Mesenchymal stem cell (in vitro differentiated cells and primary cell): Measurements from ENCODE around the gene NKAP.

Experiments
- DNase-seq: peaks from one replicate; pipeline ENCODE4 v3.0.0-alpha.2; 2013
- H2AFZ ChIP-seq: one replicate; pipeline ENCODE4 v1.6.1; 2013; ENCODE audit warnings: low read depth, mild to moderate bottlenecking, control low read depth, inconsistent platforms, low read length, moderate library complexity
- H2AK5ac ChIP-seq: 2 replicates; pipeline ENCODE4 v1.6.1; 2013; ENCODE audit warnings: low read length, moderate library complexity, mild to moderate bottlenecking, inconsistent platforms; ENCODE audit not compliant: severe bottlenecking
- H2BK120ac ChIP-seq: one replicate; pipeline ENCODE4 v1.6.1; 2013; ENCODE audit warnings: low read depth, mild to moderate bottlenecking, inconsistent platforms, low read length, moderate library complexity
- H2BK12ac ChIP-seq, 2 experiments: one replicate each; pipeline ENCODE4 v1.6.1; 2013; ENCODE audit warnings: inconsistent platforms in 2 of 2, low read length in 2 of 2, mild to moderate bottlenecking in 2 of 2, moderate library complexity in 2 of 2, control low read depth in 1 of 2
- H2BK15ac ChIP-seq: one replicate; pipeline ENCODE4 v1.6.1; 2013; ENCODE audit warnings: mild to moderate bottlenecking, low read depth, inconsistent platforms; ENCODE audit not compliant: poor library complexity, severe bottlenecking
- H2BK5ac ChIP-seq: 2 replicates; pipeline ENCODE4 v1.6.1; 2013; ENCODE audit warnings: low read depth, mild to moderate bottlenecking, low read length, control low read depth, inconsistent platforms; ENCODE audit not compliant: poor library complexity, severe bottlenecking
- H3K14ac ChIP-seq, 2 experiments: one replicate each; pipeline ENCODE4 v1.6.1; 2013; ENCODE audit warnings: inconsistent platforms in 2 of 2, low read length in 2 of 2, control low read depth in 1 of 2, mild to moderate bottlenecking in 1 of 2, moderate library complexity in 1 of 2
- H3K18ac ChIP-seq, 2 experiments: one replicate each; pipeline ENCODE4 v1.6.1; 2013; ENCODE audit warnings: inconsistent platforms in 2 of 2, low read length in 2 of 2, control low read depth in 1 of 2, low read depth in 1 of 2, mild to moderate bottlenecking in 1 of 2
- H3K23ac ChIP-seq, 2 experiments: one replicate each; pipeline ENCODE4 v1.6.1; 2013; ENCODE audit warnings: inconsistent platforms in 2 of 2, low read length in 2 of 2, mild to moderate bottlenecking in 2 of 2, moderate library complexity in 2 of 2, control low read depth in 1 of 2
- H3K27ac ChIP-seq: 2 replicates; pipeline ENCODE4 v1.5.1; 2013; ENCODE audit warnings: mild to moderate bottlenecking, moderate library complexity, low read length, control low read depth, inconsistent platforms; ENCODE audit not compliant: poor library complexity, severe bottlenecking
- H3K27me3 ChIP-seq, 2 experiments: 2 replicates each; pipeline versions ENCODE4 v1.6.1 to v1.7.0; 2013; ENCODE audit warnings: low read length in 2 of 2, mild to moderate bottlenecking in 2 of 2, moderate library complexity in 2 of 2, control low read depth in 1 of 2, inconsistent platforms in 1 of 2; ENCODE audit not compliant: control insufficient read depth in 1 of 2, insufficient read depth in 1 of 2
- H3K36me3 ChIP-seq, 2 experiments: 2 replicates each; pipeline versions ENCODE4 v1.6.1 to v1.7.0; 2013; ENCODE audit warnings: low read length in 2 of 2, control low read depth in 1 of 2, inconsistent platforms in 1 of 2, low read depth in 1 of 2, mild to moderate bottlenecking in 1 of 2; ENCODE audit not compliant: insufficient read depth in 2 of 2, control insufficient read depth in 1 of 2
- H3K4ac ChIP-seq, 2 experiments: one replicate each; pipeline ENCODE4 v1.6.1; 2013; ENCODE audit warnings: inconsistent platforms in 2 of 2, low read length in 2 of 2, mild to moderate bottlenecking in 2 of 2, moderate library complexity in 2 of 2, control low read depth in 1 of 2, low read depth in 1 of 2
- H3K4me1 ChIP-seq: 2 replicates; pipeline ENCODE4 v1.6.1; 2013; ENCODE audit warnings: low read depth, low read length, control low read depth; ENCODE audit not compliant: control insufficient read depth, insufficient read depth
- H3K4me2 ChIP-seq: 2 replicates; pipeline ENCODE4 v1.6.1; 2013; ENCODE audit warnings: low read length, mild to moderate bottlenecking, inconsistent platforms; ENCODE audit not compliant: poor library complexity, severe bottlenecking
- H3K4me3 ChIP-seq, 2 experiments: 2 replicates each; pipeline versions ENCODE4 v1.5.1 to v1.7.0; 2013; ENCODE audit warnings: low read length in 2 of 2, mild to moderate bottlenecking in 2 of 2, control low read depth in 1 of 2, low read depth in 1 of 2; ENCODE audit not compliant: insufficient read depth in 1 of 2
- H3K79me1 ChIP-seq: replicated peaks from 2 replicates; pipeline ENCODE4 v1.6.1; 2013; ENCODE audit warnings: mild to moderate bottlenecking, control low read depth, low read length, inconsistent platforms; ENCODE audit not compliant: poor library complexity, severe bottlenecking
- H3K9ac ChIP-seq: 2 replicates; pipeline ENCODE4 v1.7.0; 2013; ENCODE audit warnings: mild to moderate bottlenecking, low read length, moderate library complexity
- H3K9me3 ChIP-seq: 2 replicates; pipeline ENCODE4 v1.7.0; 2013; ENCODE audit warnings: mild to moderate bottlenecking, low read length; ENCODE audit not compliant: control insufficient read depth
- H4K8ac ChIP-seq: one replicate; pipeline ENCODE4 v1.6.1; 2013; ENCODE audit warnings: inconsistent platforms, mild to moderate bottlenecking, low read length, moderate library complexity
- H4K91ac ChIP-seq: one replicate; pipeline ENCODE4 v1.6.1; 2013; ENCODE audit warnings: mild to moderate bottlenecking, low read length, inconsistent platforms
- WGBS: methylation state at CpG from one replicate; pipeline ENCODE4 v1.1.7; 2013; ENCODE audit warnings: mixed read lengths; 5-methylcytosine and 5-hydroxymethylcytosine counted together

The NKAP gene

GRCh38 chrX:119954374-119954773, 10.8 kb upstream of the NKAP start:
- Histone ChIP-seq H3K27me3 (no peaks in the 10 kb centered on the region), H2BK15ac (no peak overlapping the region), H2BK5ac (no peak overlapping the region), H3K9ac (no peak overlapping the region), H4K91ac (no peak overlapping the region), H3K4ac (no peak overlapping the region), H2AFZ (no peak overlapping the region), H3K4me2 (no peak overlapping the region), H3K14ac (no peak overlapping the region), H3K27ac (no peak overlapping the region), H2AK5ac (no peak overlapping the region), H3K36me3 (no peaks in the 10 kb centered on the region), H2BK12ac (no peak overlapping the region), H3K4me1 (no peaks in the 10 kb centered on the region), H3K18ac (no peak overlapping the region), H2BK120ac (no peak overlapping the region), H3K9me3 (no peaks in the 10 kb centered on the region), H4K8ac (no peak overlapping the region), H3K23ac (no peak overlapping the region), H3K4me3 (no peak overlapping the region), H3K79me1 (no peaks in the 10 kb centered on the region)
- WGBS: 83% methylated on average over 2 of the region's 3 CpGs
- DNase-seq: no peak

- H3K79me1 ChIP-seq: no peaks in the 10 kb centered on the region
- no peak overlapping the region for H4K8ac ChIP-seq
- no peak overlapping the region for H3K27ac ChIP-seq
- no peak overlapping the region for H2BK120ac ChIP-seq
- no peak overlapping the region for H3K4me3 ChIP-seq
- H3K4ac ChIP-seq: no peak overlapping the region
- H2BK12ac ChIP-seq: no peak overlapping the region
- H2AFZ ChIP-seq: no peak overlapping the region
- no peak overlapping the region for H2BK15ac ChIP-seq
- no peaks in the 10 kb centered on the region for H3K4me1 ChIP-seq
- H3K23ac ChIP-seq: no peak overlapping the region
- H3K14ac ChIP-seq: no peak overlapping the region
- no peak overlapping the region for H3K18ac ChIP-seq
- no peaks in the 10 kb centered on the region for H3K9me3 ChIP-seq
- no peak overlapping the region for H4K91ac ChIP-seq
- H2AK5ac ChIP-seq: no peak overlapping the region
- H3K36me3 ChIP-seq: no peaks in the 10 kb centered on the region
- no peak overlapping the region for H3K4me2 ChIP-seq
- no peak for DNase-seq
- WGBS: 94% methylated on average over 3 of the region's 5 CpGs
- no peak overlapping the region for H3K9ac ChIP-seq
- H2BK5ac ChIP-seq: no peak overlapping the region
- H3K27me3 ChIP-seq: peaks cover 0 to 8% of the 10 kb centered on the region in 2 experiments
These were observed 4.8 kb upstream of the NKAP start for GRCh38 chrX:119948381-119948780.

GRCh38 chrX:119945481-119945880, 1.9 kb upstream of the NKAP start:
- no peak overlapping the region for H2BK15ac ChIP-seq
- H3K18ac ChIP-seq: no peak overlapping the region
- no peak overlapping the region for H2AFZ ChIP-seq
- H3K4ac ChIP-seq: no peak overlapping the region
- DNase-seq: no peak
- H3K79me1 ChIP-seq: no peaks in the 10 kb centered on the region
- H4K8ac ChIP-seq: no peak overlapping the region
- no peak overlapping the region for H2AK5ac ChIP-seq
- peaks cover 5% of the 10 kb centered on the region for H3K4me1 ChIP-seq
- H3K23ac ChIP-seq: no peak overlapping the region
- H3K27ac ChIP-seq: no peak overlapping the region
- H3K9me3 ChIP-seq: no peaks in the 10 kb centered on the region
- H3K27me3 ChIP-seq: peaks cover 0 to 8% of the 10 kb centered on the region in 2 experiments
- no peak overlapping the region for H2BK12ac ChIP-seq
- H3K4me3 ChIP-seq: no peak overlapping the region
- WGBS: 69% methylated on average over 4 of the region's 6 CpGs
- H2BK5ac ChIP-seq: no peak overlapping the region
- H4K91ac ChIP-seq: no peak overlapping the region
- H3K4me2 ChIP-seq: no peak overlapping the region
- H2BK120ac ChIP-seq: no peak overlapping the region
- H3K9ac ChIP-seq: no peak overlapping the region
- no peak overlapping the region for H3K14ac ChIP-seq
- no peaks in the 10 kb centered on the region for H3K36me3 ChIP-seq

- no peak overlapping the region for H3K14ac ChIP-seq
- peak overlapping the region; percentile 96 for H3K9ac ChIP-seq
- peaks cover 5% of the 10 kb centered on the region for H3K4me1 ChIP-seq
- peak overlapping the region; percentile 66 for H3K4me2 ChIP-seq
- H2BK12ac ChIP-seq: no peak overlapping the region
- H4K91ac ChIP-seq: no peak overlapping the region
- H3K36me3 ChIP-seq: no peaks in the 10 kb centered on the region
- no peak overlapping the region for H2BK5ac ChIP-seq
- H3K18ac ChIP-seq: peak overlapping the region in 1 of 2 experiments; percentile 62
- H3K4me3 ChIP-seq: peak overlapping the region; percentile 73 to 87
- H3K79me1 ChIP-seq: peaks cover 1% of the 10 kb centered on the region
- no peak overlapping the region for H2BK15ac ChIP-seq
- H2BK120ac ChIP-seq: no peak overlapping the region
- peak overlapping the region; percentile 76 for H2AFZ ChIP-seq
- H3K27me3 ChIP-seq: no peaks in the 10 kb centered on the region
- no peaks in the 10 kb centered on the region for H3K9me3 ChIP-seq
- WGBS: under 1% methylated on average over 12 of the region's 14 CpGs
- DNase-seq: no peak
- H3K23ac ChIP-seq: no peak overlapping the region
- no peak overlapping the region for H2AK5ac ChIP-seq
- H3K4ac ChIP-seq: peak overlapping the region in 1 of 2 experiments; percentile 51
- H3K27ac ChIP-seq: peak overlapping the region; percentile 87
- no peak overlapping the region for H4K8ac ChIP-seq
These were observed 743 bp downstream of the NKAP start for GRCh38 chrX:119942831-119943184.
